Osteoblast (primary cell): ENCODE data around the gene CLTCL1. TPM values are rescaled to one million over a fixed set of nuclear protein-coding genes. Genes with fewer than 3 reads are reported as not detected.

Experiments used
- DNase-seq: peaks from one replicate; pipeline ENCODE4 v3.0.0; 2011; ENCODE audit warnings: low spot score, mixed read lengths; ENCODE audit not compliant: insufficient read length; ENCODE audit errors: missing footprints
- H2AFZ ChIP-seq: 2 replicates; pipeline ENCODE4 v1.6.0; 2011; ENCODE audit warnings: mild to moderate bottlenecking, low read length
- H3K27ac ChIP-seq: 2 replicates; pipeline ENCODE4 v1.5.1; 2011; ENCODE audit warnings: mild to moderate bottlenecking, low read depth, low read length, moderate library complexity
- H3K27me3 ChIP-seq: 2 replicates; pipeline ENCODE4 v1.6.0; 2012; ENCODE audit warnings: mild to moderate bottlenecking, control low read depth, inconsistent platforms, low read length, moderate library complexity; ENCODE audit not compliant: insufficient read depth
- H3K36me3 ChIP-seq: 2 replicates; pipeline ENCODE4 v1.5.1; 2011; ENCODE audit warnings: mild to moderate bottlenecking, low read length, control low read depth, moderate library complexity; ENCODE audit not compliant: insufficient read depth
- H3K4me1 ChIP-seq: 2 replicates; pipeline ENCODE4 v1.5.1; 2011; ENCODE audit warnings: mild to moderate bottlenecking, low read length, control low read depth, moderate library complexity; ENCODE audit not compliant: insufficient read depth
- H3K4me2 ChIP-seq: 2 replicates; pipeline ENCODE4 v1.6.0; 2011; ENCODE audit warnings: mild to moderate bottlenecking, low read length; ENCODE audit not compliant: insufficient read depth
- H3K4me3 ChIP-seq: fragments of 200-600 bp; sonication (generic); 3 replicates; pipeline ENCODE4 v1.5.1; 2012; ENCODE audit warnings: mild to moderate bottlenecking, low read length, inconsistent platforms; ENCODE audit not compliant: insufficient read depth
- H3K79me2 ChIP-seq: 2 replicates; pipeline ENCODE4 v1.6.0; 2012; ENCODE audit warnings: mild to moderate bottlenecking, low read length, control low read depth, inconsistent platforms; ENCODE audit not compliant: insufficient read depth
- H3K9me3 ChIP-seq: 2 replicates; pipeline ENCODE4 v1.5.1; 2011; ENCODE audit warnings: low read depth, low read length, control low read depth
- H4K20me1 ChIP-seq: 2 replicates; pipeline ENCODE4 v1.6.0; 2012; ENCODE audit warnings: mild to moderate bottlenecking, low read length, control low read depth; ENCODE audit not compliant: insufficient read depth
- total RNA-seq: library from RNA; depleted of rRNA; stranded (reverse); fragments of >200 nt; gene quantifications from 2 replicates; pipeline ENCODE4 v1.2.3, GENCODE V29; 2012
- TF ChIP-seq, protein P1 (sequence below): IDR thresholded peaks from 2 replicates; pipeline ENCODE4 v1.5.1; 2011; ENCODE audit warnings: mild to moderate bottlenecking, low read depth, low read length, moderate library complexity; ENCODE audit errors: extremely low read depth

CLTCL1 gene
- total RNA-seq, 1 donor, result 29.7 TPM

DNA sequence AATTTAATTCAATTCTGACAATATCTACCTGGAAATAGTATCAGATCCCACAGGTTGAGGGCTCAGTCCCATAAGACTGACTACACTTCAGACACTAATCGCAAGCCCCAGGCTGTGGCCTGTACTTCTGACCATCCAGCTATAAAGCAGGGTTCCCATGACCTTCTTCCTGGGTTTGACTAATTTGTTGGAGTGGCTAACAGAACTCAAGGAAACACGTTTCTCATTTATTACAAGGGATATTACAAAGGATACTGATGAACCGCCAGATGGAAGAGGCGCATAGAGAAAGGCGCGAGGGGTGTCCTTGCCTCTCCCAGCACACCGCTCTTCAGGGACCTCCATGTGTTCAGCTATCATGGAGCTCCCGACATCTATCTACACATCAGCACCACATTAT, 13.7 kb downstream of the CLTCL1 start:
- no peak overlapping the region for H3K4me3 ChIP-seq
- H2AFZ ChIP-seq, result no peak overlapping the region
- peaks cover 14% of the 10 kb centered on the region for H3K79me2 ChIP-seq
- DNase-seq, result no peak
- H3K27ac ChIP-seq, result no peak overlapping the region
- TF ChIP-seq, protein P1, sequence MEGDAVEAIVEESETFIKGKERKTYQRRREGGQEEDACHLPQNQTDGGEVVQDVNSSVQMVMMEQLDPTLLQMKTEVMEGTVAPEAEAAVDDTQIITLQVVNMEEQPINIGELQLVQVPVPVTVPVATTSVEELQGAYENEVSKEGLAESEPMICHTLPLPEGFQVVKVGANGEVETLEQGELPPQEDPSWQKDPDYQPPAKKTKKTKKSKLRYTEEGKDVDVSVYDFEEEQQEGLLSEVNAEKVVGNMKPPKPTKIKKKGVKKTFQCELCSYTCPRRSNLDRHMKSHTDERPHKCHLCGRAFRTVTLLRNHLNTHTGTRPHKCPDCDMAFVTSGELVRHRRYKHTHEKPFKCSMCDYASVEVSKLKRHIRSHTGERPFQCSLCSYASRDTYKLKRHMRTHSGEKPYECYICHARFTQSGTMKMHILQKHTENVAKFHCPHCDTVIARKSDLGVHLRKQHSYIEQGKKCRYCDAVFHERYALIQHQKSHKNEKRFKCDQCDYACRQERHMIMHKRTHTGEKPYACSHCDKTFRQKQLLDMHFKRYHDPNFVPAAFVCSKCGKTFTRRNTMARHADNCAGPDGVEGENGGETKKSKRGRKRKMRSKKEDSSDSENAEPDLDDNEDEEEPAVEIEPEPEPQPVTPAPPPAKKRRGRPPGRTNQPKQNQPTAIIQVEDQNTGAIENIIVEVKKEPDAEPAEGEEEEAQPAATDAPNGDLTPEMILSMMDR, result no peak
- H3K9me3 ChIP-seq, result no peaks in the 10 kb centered on the region
- no peak overlapping the region for H3K4me2 ChIP-seq
- H3K36me3 ChIP-seq, result peaks cover 9% of the 10 kb centered on the region
- H3K4me1 ChIP-seq, result peaks cover 10% of the 10 kb centered on the region
- peaks cover 4% of the 10 kb centered on the region for H4K20me1 ChIP-seq
- no peaks in the 10 kb centered on the region for H3K27me3 ChIP-seq

DNA sequence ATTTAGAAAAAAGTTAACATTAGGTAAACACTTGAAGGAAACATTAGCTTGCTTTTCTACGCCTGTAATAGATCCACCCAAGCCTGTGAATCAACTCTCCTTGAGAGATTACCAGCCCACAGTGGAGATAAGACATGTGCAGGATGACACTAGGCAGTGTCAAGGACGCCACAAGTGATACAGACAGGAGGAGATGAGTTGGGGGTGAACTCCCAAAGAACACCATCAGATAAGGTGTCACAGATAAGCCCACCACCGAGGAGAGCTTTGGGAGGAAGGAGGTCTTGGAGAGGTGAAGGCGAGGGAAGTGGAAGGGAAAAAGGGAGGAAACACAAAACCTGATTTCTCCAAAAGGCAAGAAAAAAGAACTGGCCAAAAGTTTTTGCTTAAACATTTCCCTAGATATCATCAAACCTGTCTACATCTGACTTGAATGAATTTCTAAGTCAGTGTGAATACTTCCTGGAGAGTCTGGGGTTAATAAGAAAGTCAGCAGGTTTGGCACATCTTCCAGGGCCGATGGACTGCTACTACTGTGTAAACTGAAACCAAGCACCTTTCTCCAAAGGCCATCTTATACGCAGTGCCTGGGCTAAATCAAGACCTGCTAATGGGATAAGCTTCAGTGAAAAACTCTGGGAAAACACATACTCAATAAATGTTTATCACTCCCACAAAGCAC, 15.5 kb downstream of the CLTCL1 start:
- DNase-seq, result no peak
- peaks cover 14% of the 10 kb centered on the region for H3K4me1 ChIP-seq

DNA sequence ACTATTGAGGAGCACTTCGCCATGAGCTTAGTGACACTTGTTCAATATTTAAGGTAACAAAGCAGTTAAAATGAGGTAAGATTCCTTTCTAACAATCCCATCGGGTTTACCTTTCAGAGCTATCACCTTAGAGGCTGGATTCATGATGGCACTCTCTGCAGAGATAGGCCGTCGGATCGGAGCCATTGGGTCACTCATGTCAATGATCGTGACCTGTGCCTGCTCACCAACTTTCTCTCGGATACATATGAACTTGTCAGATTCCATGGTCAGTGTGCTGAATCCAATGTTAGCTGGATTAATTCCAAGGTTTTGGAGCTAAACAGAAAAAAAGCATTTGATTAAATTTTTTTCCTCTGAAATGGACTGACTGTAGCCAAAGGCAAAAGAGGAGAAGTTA, 16.0 kb downstream of the CLTCL1 start:
- Histone ChIP-seq H2AFZ (no peak overlapping the region), H3K36me3 (peaks cover 9% of the 10 kb centered on the region), H4K20me1 (peaks cover 4% of the 10 kb centered on the region), H3K4me2 (no peak overlapping the region), H3K79me2 (peaks cover 9% of the 10 kb centered on the region), H3K4me3 (no peak overlapping the region), H3K27ac (no peak overlapping the region), H3K9me3 (no peaks in the 10 kb centered on the region), H3K27me3 (no peaks in the 10 kb centered on the region), H3K4me1 (peaks cover 14% of the 10 kb centered on the region)
- no peak for DNase-seq
- TF ChIP-seq, protein P1, result no peak

More for the DNA sequence above, 15.5 kb downstream of the CLTCL1 start:
- H3K4me2 ChIP-seq, result peak overlapping the region; percentile 13
- no peak overlapping the region for H3K4me3 ChIP-seq
- H3K36me3 ChIP-seq, result peaks cover 9% of the 10 kb centered on the region
- no peak overlapping the region for H2AFZ ChIP-seq
- H4K20me1 ChIP-seq, result peaks cover 4% of the 10 kb centered on the region
- no peak overlapping the region for H3K27ac ChIP-seq
- peaks cover 9% of the 10 kb centered on the region for H3K79me2 ChIP-seq
- H3K9me3 ChIP-seq, result no peaks in the 10 kb centered on the region
- TF ChIP-seq, protein P1, result no peak
- no peaks in the 10 kb centered on the region for H3K27me3 ChIP-seq

DNA sequence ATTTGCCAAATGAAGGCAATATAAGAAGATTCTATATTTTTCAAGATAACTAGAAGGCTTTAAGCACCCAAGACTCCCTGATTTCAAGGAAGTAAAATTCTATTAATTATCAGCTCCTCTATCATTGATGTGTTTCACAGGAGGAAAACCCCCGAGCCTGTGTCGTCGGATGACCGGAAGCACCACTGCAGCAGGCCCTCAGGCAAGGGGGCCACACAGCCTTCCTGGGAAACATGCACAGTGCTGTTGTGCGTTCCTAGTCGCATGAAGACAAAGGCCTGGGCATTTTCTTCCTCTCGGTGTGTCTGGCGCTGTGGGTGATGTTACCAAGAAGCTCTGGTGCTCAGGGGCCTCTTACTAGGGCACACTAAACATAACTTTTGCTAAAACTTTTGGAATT, 16.4 kb downstream of the CLTCL1 start:
- H3K79me2 ChIP-seq, result peaks cover 9% of the 10 kb centered on the region
- DNase-seq, result no peak
- TF ChIP-seq, protein P1, result no peak

More for the DNA sequence above, 16.4 kb downstream of the CLTCL1 start:
- H3K4me1 ChIP-seq, result peaks cover 14% of the 10 kb centered on the region
- no peak overlapping the region for H3K27ac ChIP-seq
- no peaks in the 10 kb centered on the region for H3K9me3 ChIP-seq
- no peak overlapping the region for H3K4me2 ChIP-seq
- H3K4me3 ChIP-seq, result no peak overlapping the region
- peaks cover 9% of the 10 kb centered on the region for H3K36me3 ChIP-seq
- H3K27me3 ChIP-seq, result no peaks in the 10 kb centered on the region
- H4K20me1 ChIP-seq, result peaks cover 4% of the 10 kb centered on the region
- no peak overlapping the region for H2AFZ ChIP-seq
